ENCODE results near the gene IQCC.

GRCh38 chr1:32180186-32181060 is 25.0 kb upstream of the IQCC start:
- TF ChIP-seq CTCF (conservative IDR thresholded peaks at IDR 0.05 in 1 of 2, IDR thresholded peaks at IDR 0.05 in 1 of 2; ENCODE audit: extremely low read depth in 1 of 2, insufficient read depth in 1 of 2, low read depth in 1 of 2, low read length in 2 of 2) (no peak), EZH2 (IDR thresholded peaks at IDR 0.05; ENCODE audit: borderline replicate concordance, low read length) (no peak)
